ENCODE data around the gene TNFAIP8. TPM values are rescaled to one million over a fixed set of nuclear protein-coding genes. Genes with fewer than 3 reads are reported as not detected.

Gene TNFAIP8
- total and polyA plus RNA-seq, 10 of the 15 experiments (the other 5 are each of a cell fraction or from before 2014, with no cell fraction given): 124 to 324 (median 177) TPM

DNA sequence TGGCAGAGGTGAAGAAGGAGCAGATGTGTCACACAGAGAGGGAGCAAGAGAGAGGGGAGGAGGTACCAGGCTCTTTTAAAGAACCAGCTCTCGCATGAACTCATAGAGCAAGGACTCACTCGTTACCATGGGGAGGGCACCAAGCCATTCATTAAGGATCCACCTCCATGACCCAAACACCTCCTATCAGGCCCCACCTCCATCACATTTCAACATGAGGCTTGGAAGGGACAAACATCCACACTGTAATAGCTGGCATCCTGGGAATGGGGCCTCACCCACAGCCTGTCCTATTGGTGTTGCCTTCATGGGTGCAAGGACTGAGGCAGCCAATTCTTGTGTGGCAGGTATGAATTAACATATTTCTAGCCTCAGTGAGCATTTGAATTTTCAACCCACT is 11.6 kb upstream of the TNFAIP8 start:
- Histone ChIP-seq H3K4me3 (peak overlapping the region; percentile 28; the same call in 1 of the 2 replicates), H3K27ac (ENCODE audit: control insufficient read depth, insufficient read depth) (peak overlapping the region; percentile 100), H3K4me1 (ENCODE audit: control insufficient read depth, insufficient read depth, low read length) (peaks cover 75% of the 10 kb centered on the region), H3K9ac (ENCODE audit: control insufficient read depth, insufficient read depth, low read length) (peak overlapping the region; percentile 16; the same call in 1 of the 2 replicates), H3K36me3 (ENCODE audit: control insufficient read depth in 2 of 2, insufficient read depth in 2 of 2, low read length in 1 of 2) (peaks cover 0 to 7% of the 10 kb centered on the region in 2 experiments; a peak in 3 of 4 replicates), H3K9me3 (replicated peaks; ENCODE audit: control insufficient read depth, insufficient read depth, low read length) (no peaks in the 10 kb centered on the region), H4K20me1 (ENCODE audit: control insufficient read depth, insufficient read depth) (peaks cover 3% of the 10 kb centered on the region), H3K27me3 (replicated peaks in 1 of 2; ENCODE audit: control insufficient read depth in 2 of 2, insufficient read depth in 2 of 2, low read length in 1 of 2) (no peaks in the 10 kb centered on the region), H2AFZ (ENCODE audit: control insufficient read depth, low read depth, low read length) (no peak overlapping the region), H3K79me2 (ENCODE audit: control insufficient read depth, insufficient read depth, low read length) (peaks cover 98% of the 10 kb centered on the region), H3K4me2 (ENCODE audit: control insufficient read depth, insufficient read depth) (peak overlapping the region; percentile 65)
- ATAC-seq: no peak
- no TSS peak for BruUV-seq (replicated peaks)
- ChIA-PET POLR2A (interaction anchor here (0.7 to 20.9 kb wide), 6 partner anchors 10 to 51 kb away, joined by 3 to 657 read pairs (median 4); partner anchors contain the start of gene TNFAIP8), SMC1A (ENCODE audit: uncharacterized antibody, unreplicated experiment) (interaction anchor here (0.5 to 34.8 kb wide), 10 partner anchors 9 to 356 kb away, joined by 3 to 1117 read pairs (median 26); partner anchors contain the start of gene TNFAIP8), RAD21 (ENCODE audit: unreplicated experiment) (interaction anchor here (1.1 to 18.7 kb wide), 8 partner anchors 9 to 322 kb away, joined by 3 to 501 read pairs (median 6); partner anchors contain the start of gene TNFAIP8), CTCF (interaction anchor here (1.2 to 20.3 kb wide), 6 partner anchors 10 to 66 kb away, joined by 3 to 261 read pairs (median 90); partner anchors contain the start of gene TNFAIP8)
- FAIRE-seq: no peak
- DNase-seq (ENCODE audit: low read depth, low spot score): no peak
- intact Hi-C loops (cut with micrococcal nuclease; ENCODE audit: unreplicated experiment): no loop called here
- in situ Hi-C loops (cut with MboI): no loop called here
- 43% methylated on average over 1 of the region's 2 CpGs for WGBS (ENCODE audit: insufficient coverage, insufficient replicate concordance, low lambda C conversion rate, missing lambda C conversion rate)
- TF ChIP-seq MEF2B (IDR thresholded peaks at IDR 0.05; ENCODE audit: partially characterized antibody, poor library complexity, severe bottlenecking) (no peak), POLR2AphosphoS5 (IDR thresholded peaks at IDR 0.05; ENCODE audit: low read length) (no peak), ZZZ3 (IDR thresholded peaks at IDR 0.05; ENCODE audit: control insufficient read depth, insufficient read length, low read depth) (no peak), RCOR1 (conservative IDR thresholded peaks at IDR 0.05; ENCODE audit: low read depth, low read length) (no peak)
- TF ChIP-seq, protein P1, sequence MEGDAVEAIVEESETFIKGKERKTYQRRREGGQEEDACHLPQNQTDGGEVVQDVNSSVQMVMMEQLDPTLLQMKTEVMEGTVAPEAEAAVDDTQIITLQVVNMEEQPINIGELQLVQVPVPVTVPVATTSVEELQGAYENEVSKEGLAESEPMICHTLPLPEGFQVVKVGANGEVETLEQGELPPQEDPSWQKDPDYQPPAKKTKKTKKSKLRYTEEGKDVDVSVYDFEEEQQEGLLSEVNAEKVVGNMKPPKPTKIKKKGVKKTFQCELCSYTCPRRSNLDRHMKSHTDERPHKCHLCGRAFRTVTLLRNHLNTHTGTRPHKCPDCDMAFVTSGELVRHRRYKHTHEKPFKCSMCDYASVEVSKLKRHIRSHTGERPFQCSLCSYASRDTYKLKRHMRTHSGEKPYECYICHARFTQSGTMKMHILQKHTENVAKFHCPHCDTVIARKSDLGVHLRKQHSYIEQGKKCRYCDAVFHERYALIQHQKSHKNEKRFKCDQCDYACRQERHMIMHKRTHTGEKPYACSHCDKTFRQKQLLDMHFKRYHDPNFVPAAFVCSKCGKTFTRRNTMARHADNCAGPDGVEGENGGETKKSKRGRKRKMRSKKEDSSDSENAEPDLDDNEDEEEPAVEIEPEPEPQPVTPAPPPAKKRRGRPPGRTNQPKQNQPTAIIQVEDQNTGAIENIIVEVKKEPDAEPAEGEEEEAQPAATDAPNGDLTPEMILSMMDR (IDR thresholded peaks at IDR 0.05 in 2 of 3, conservative IDR thresholded peaks at IDR 0.05 in 1 of 3; ENCODE audit: control insufficient read depth in 2 of 3, extremely low read depth in 1 of 3, insufficient read depth in 1 of 3, low read depth in 3 of 3, low read length in 3 of 3): no peak
- TF ChIP-seq, protein P2, sequence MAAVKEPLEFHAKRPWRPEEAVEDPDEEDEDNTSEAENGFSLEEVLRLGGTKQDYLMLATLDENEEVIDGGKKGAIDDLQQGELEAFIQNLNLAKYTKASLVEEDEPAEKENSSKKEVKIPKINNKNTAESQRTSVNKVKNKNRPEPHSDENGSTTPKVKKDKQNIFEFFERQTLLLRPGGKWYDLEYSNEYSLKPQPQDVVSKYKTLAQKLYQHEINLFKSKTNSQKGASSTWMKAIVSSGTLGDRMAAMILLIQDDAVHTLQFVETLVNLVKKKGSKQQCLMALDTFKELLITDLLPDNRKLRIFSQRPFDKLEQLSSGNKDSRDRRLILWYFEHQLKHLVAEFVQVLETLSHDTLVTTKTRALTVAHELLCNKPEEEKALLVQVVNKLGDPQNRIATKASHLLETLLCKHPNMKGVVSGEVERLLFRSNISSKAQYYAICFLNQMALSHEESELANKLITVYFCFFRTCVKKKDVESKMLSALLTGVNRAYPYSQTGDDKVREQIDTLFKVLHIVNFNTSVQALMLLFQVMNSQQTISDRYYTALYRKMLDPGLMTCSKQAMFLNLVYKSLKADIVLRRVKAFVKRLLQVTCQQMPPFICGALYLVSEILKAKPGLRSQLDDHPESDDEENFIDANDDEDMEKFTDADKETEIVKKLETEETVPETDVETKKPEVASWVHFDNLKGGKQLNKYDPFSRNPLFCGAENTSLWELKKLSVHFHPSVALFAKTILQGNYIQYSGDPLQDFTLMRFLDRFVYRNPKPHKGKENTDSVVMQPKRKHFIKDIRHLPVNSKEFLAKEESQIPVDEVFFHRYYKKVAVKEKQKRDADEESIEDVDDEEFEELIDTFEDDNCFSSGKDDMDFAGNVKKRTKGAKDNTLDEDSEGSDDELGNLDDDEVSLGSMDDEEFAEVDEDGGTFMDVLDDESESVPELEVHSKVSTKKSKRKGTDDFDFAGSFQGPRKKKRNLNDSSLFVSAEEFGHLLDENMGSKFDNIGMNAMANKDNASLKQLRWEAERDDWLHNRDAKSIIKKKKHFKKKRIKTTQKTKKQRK (IDR thresholded peaks at IDR 0.05; ENCODE audit: low read depth, low read length): no peak
- TF ChIP-seq, protein P3, sequence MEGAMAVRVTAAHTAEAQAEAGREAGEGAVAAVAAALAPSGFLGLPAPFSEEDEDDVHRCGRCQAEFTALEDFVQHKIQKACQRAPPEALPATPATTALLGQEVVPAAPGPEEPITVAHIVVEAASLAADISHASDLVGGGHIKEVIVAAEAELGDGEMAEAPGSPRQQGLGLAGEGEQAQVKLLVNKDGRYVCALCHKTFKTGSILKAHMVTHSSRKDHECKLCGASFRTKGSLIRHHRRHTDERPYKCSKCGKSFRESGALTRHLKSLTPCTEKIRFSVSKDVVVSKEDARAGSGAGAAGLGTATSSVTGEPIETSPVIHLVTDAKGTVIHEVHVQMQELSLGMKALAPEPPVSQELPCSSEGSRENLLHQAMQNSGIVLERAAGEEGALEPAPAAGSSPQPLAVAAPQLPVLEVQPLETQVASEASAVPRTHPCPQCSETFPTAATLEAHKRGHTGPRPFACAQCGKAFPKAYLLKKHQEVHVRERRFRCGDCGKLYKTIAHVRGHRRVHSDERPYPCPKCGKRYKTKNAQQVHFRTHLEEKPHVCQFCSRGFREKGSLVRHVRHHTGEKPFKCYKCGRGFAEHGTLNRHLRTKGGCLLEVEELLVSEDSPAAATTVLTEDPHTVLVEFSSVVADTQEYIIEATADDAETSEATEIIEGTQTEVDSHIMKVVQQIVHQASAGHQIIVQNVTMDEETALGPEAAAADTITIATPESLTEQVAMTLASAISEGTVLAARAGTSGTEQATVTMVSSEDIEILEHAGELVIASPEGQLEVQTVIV (IDR thresholded peaks at IDR 0.05; ENCODE audit: borderline replicate concordance, partially characterized antibody): no peak
- TF ChIP-seq, protein P4, sequence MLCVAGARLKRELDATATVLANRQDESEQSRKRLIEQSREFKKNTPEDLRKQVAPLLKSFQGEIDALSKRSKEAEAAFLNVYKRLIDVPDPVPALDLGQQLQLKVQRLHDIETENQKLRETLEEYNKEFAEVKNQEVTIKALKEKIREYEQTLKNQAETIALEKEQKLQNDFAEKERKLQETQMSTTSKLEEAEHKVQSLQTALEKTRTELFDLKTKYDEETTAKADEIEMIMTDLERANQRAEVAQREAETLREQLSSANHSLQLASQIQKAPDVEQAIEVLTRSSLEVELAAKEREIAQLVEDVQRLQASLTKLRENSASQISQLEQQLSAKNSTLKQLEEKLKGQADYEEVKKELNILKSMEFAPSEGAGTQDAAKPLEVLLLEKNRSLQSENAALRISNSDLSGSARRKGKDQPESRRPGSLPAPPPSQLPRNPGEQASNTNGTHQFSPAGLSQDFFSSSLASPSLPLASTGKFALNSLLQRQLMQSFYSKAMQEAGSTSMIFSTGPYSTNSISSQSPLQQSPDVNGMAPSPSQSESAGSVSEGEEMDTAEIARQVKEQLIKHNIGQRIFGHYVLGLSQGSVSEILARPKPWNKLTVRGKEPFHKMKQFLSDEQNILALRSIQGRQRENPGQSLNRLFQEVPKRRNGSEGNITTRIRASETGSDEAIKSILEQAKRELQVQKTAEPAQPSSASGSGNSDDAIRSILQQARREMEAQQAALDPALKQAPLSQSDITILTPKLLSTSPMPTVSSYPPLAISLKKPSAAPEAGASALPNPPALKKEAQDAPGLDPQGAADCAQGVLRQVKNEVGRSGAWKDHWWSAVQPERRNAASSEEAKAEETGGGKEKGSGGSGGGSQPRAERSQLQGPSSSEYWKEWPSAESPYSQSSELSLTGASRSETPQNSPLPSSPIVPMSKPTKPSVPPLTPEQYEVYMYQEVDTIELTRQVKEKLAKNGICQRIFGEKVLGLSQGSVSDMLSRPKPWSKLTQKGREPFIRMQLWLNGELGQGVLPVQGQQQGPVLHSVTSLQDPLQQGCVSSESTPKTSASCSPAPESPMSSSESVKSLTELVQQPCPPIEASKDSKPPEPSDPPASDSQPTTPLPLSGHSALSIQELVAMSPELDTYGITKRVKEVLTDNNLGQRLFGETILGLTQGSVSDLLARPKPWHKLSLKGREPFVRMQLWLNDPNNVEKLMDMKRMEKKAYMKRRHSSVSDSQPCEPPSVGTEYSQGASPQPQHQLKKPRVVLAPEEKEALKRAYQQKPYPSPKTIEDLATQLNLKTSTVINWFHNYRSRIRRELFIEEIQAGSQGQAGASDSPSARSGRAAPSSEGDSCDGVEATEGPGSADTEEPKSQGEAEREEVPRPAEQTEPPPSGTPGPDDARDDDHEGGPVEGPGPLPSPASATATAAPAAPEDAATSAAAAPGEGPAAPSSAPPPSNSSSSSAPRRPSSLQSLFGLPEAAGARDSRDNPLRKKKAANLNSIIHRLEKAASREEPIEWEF (IDR thresholded peaks at IDR 0.05; ENCODE audit: insufficient replicate concordance, low read depth, low read length): no peak

Measured in GM12878 (cell line).